HCT116 (cell line): ENCODE results near the gene LPIN1. TPM values are rescaled to one million over a fixed set of nuclear protein-coding genes. Genes with fewer than 3 reads are reported as not detected.

Experiments used
- ATAC-seq: fragments of 200-7000 bp; cut with Tn5 transposase; 2 replicates; pipeline ENCODE4 v1.9.1; 2020; ENCODE audit warnings: mild to moderate bottlenecking, moderate library complexity
- BruUV-seq: library from RNA; stranded (reverse); fragments of 400-500 nt; replicated peaks from 2 replicates; lab custom pipeline; 2021; lab: Mats Ljungman, UMichigan
- CTCF ChIA-PET: fragments of 300-600 bp; sonication (Branson Sonifier 250); formaldehyde crosslinking; loops from one replicate; lab custom pipeline; 2021; ENCODE audit warnings: antibody characterized with exemption; lab: Charles Lee
- POLR2A ChIA-PET: fragments of 300-600, 350-600 bp; sonication (Branson Sonifier 250); formaldehyde crosslinking; loops from one replicate; lab custom pipeline; 2021; ENCODE audit warnings: antibody characterized with exemption; lab: Charles Lee
- RAD21 ChIA-PET, 2 experiments: fragments of 300-600 bp; sonication (Branson Sonifier 250); formaldehyde crosslinking; loops; one replicate each; lab custom pipeline; 2023; ENCODE audit warnings: low total read pairs in 2 of 2; ENCODE audit not compliant: uncharacterized antibody in 2 of 2, unreplicated experiment in 2 of 2, low non-redundant PET in 1 of 2; lab: Charles Lee
- DNase-seq: peaks from one replicate; pipeline ENCODE4 v3.0.0-alpha.2; 2010; ENCODE audit warnings: low read depth, low spot score
- H2AFZ ChIP-seq: fragments of 200-600 bp; shearing (Covaris generic), sonication (generic); 2 replicates; pipeline ENCODE4 v1.6.1; 2017; ENCODE audit warnings: low read depth, mixed run types, mixed read lengths, antibody characterized with exemption, low read length; ENCODE audit not compliant: poor library complexity, severe bottlenecking
- H3K27ac ChIP-seq: 2 replicates; pipeline ENCODE4 v1.5.1; 2012; ENCODE audit warnings: low read depth, low read length
- H3K27me3 ChIP-seq: fragments of 200-600 bp; sonication (generic); 2 replicates; pipeline ENCODE4 v1.6.1; 2016; ENCODE audit warnings: mixed run types, low read length, mixed read lengths; ENCODE audit not compliant: insufficient read depth
- H3K36me3 ChIP-seq, 2 experiments: fragments of 200-500 bp in 1 of 2; fragments of 200-600 bp in 1 of 2; sonication (Bioruptor generic) in 1 of 2; sonication (generic) in 1 of 2; 2 replicates each; pipeline versions ENCODE4 v1.5.1 to v1.6.1; 2014 to 2016; ENCODE audit warnings: low read length in 2 of 2, inconsistent platforms in 1 of 2, mixed read lengths in 1 of 2, mixed run types in 1 of 2; ENCODE audit not compliant: insufficient read depth in 2 of 2, control insufficient read depth in 1 of 2
- H3K4me1 ChIP-seq, 2 experiments: fragments of 200-600 bp in 1 of 2; sonication (generic) in 1 of 2; 2 replicates each; pipeline versions ENCODE4 v1.5.1 to v1.6.1; 2012 to 2017; ENCODE audit warnings: low read length in 2 of 2, inconsistent platforms in 1 of 2, mild to moderate bottlenecking in 1 of 2, mixed read lengths in 1 of 2, mixed run types in 1 of 2, moderate library complexity in 1 of 2; ENCODE audit not compliant: insufficient read depth in 2 of 2, control insufficient read depth in 1 of 2
- H3K4me2 ChIP-seq: fragments of 200-600 bp; sonication (generic); 2 replicates; pipeline ENCODE4 v1.6.1; 2017; ENCODE audit warnings: mixed run types, low read length, mixed read lengths
- H3K4me3 ChIP-seq, 2 experiments: fragments of 200-600 bp in 1 of 2; sonication (generic) in 1 of 2; replicated peaks in 1 of 2; 2 replicates each; pipeline ENCODE4 v1.5.1; 2011 to 2016; ENCODE audit warnings: low read length in 2 of 2, control low read depth in 1 of 2, low read depth in 1 of 2, mild to moderate bottlenecking in 1 of 2, mixed read lengths in 1 of 2, mixed run types in 1 of 2
- H3K79me2 ChIP-seq: fragments of 200-600 bp; sonication (generic); 2 replicates; pipeline ENCODE4 v1.6.1; 2017; ENCODE audit warnings: mild to moderate bottlenecking, mixed run types, low read length, moderate library complexity, mixed read lengths; ENCODE audit not compliant: insufficient read depth
- H3K9ac ChIP-seq: fragments of 200-600 bp; sonication (generic); 2 replicates; pipeline ENCODE4 v1.6.1; 2016; ENCODE audit warnings: low read length, mixed read lengths
- H3K9me2 ChIP-seq: fragments of 200-600 bp; sonication (generic), shearing (Covaris generic); 2 replicates; pipeline ENCODE4 v1.6.1; 2017; ENCODE audit warnings: mixed run types, mild to moderate bottlenecking, moderate library complexity; ENCODE audit not compliant: insufficient read depth
- H3K9me3 ChIP-seq, 2 experiments: fragments of 200-500 bp in 1 of 2; fragments of 200-600 bp in 1 of 2; sonication (Bioruptor generic) in 1 of 2; sonication (generic) in 1 of 2; 2 replicates each; pipeline ENCODE4 v1.6.1; 2014 to 2017; ENCODE audit warnings: low read length in 2 of 2, mixed read lengths in 2 of 2, inconsistent platforms in 1 of 2, low read depth in 1 of 2, mild to moderate bottlenecking in 1 of 2, mixed run types in 1 of 2, moderate library complexity in 1 of 2; ENCODE audit not compliant: control insufficient read depth in 1 of 2, insufficient read depth in 1 of 2
- H4K20me1 ChIP-seq: fragments of 200-600 bp; sonication (generic), shearing (Covaris generic); 2 replicates; pipeline ENCODE4 v1.6.1; 2017; ENCODE audit warnings: mixed run types, mild to moderate bottlenecking, moderate library complexity; ENCODE audit not compliant: insufficient read depth
- CBX3 ChIP-seq: IDR thresholded peaks from 2 replicates; pipeline ENCODE4 v1.6.1; 2012; ENCODE audit warnings: low read depth
- CEBPB ChIP-seq: IDR thresholded peaks from 2 replicates; pipeline ENCODE4 v1.6.1; 2012; ENCODE audit warnings: low read depth
- EGR1 ChIP-seq: IDR thresholded peaks from 2 replicates; pipeline ENCODE4 v1.6.1; 2012; ENCODE audit warnings: low read depth
- ELF1 ChIP-seq: IDR thresholded peaks from 2 replicates; pipeline ENCODE4 v1.6.1; 2012; ENCODE audit warnings: low read depth, borderline replicate concordance
- EZH2 ChIP-seq: fragments of 200-600 bp; sonication (generic); IDR thresholded peaks from 2 replicates; pipeline ENCODE4 v1.6.1; 2017; ENCODE audit warnings: antibody characterized with exemption, mixed run types
- FOSL1 ChIP-seq: IDR thresholded peaks from 2 replicates; pipeline ENCODE4 v1.6.1; 2012; ENCODE audit warnings: low read depth
- JUND ChIP-seq: IDR thresholded peaks from 2 replicates; pipeline ENCODE4 v1.6.1; 2012
- POLR2AphosphoS5 ChIP-seq: IDR thresholded peaks from 2 replicates; pipeline ENCODE4 v1.6.1; 2011; ENCODE audit warnings: mild to moderate bottlenecking, low read depth, low read length, moderate library complexity
- RAD21 ChIP-seq: IDR thresholded peaks from 2 replicates; pipeline ENCODE4 v1.6.1; 2012; ENCODE audit warnings: low read depth, mild to moderate bottlenecking
- SP1 ChIP-seq: IDR thresholded peaks from 2 replicates; pipeline ENCODE4 v1.6.1; 2012; ENCODE audit warnings: low read depth
- SRF ChIP-seq: IDR thresholded peaks from 2 replicates; pipeline ENCODE4 v1.6.1; 2012; ENCODE audit warnings: low read depth
- ZFX ChIP-seq: fragments of 450-650 bp; IDR thresholded peaks from 2 replicates; pipeline ENCODE4 v1.6.1; 2017
- intact Hi-C: fragments of 100-400 bp; cut with micrococcal nuclease; formaldehyde crosslinking; loops from 2 replicates; pipeline ENCODE4 v1.10.0; 2022
- total RNA-seq: library from RNA; stranded (reverse); gene quantifications from one replicate; pipeline ENCODE4 v1.2.1, GENCODE V29; 2021; ENCODE audit not compliant: unreplicated experiment
- TF ChIP-seq, protein P1 (sequence below), 3 experiments: fragments of 200-600 bp in 1 of 3; sonication (generic) in 1 of 3; IDR thresholded peaks in 2 of 3; conservative IDR thresholded peaks in 1 of 3; 2 replicates each; pipeline ENCODE4 v1.5.1; 2012 to 2017; ENCODE audit warnings: low read depth in 2 of 3, low read length in 2 of 3, antibody characterized with exemption in 1 of 3, borderline replicate concordance in 1 of 3, control low read depth in 1 of 3, mild to moderate bottlenecking in 1 of 3, mixed read lengths in 1 of 3, mixed run types in 1 of 3, moderate library complexity in 1 of 3; ENCODE audit not compliant: insufficient read depth in 1 of 3

Gene LPIN1
- total RNA-seq, 1 experiment from 2014 or later: 16.7 TPM

DNA sequence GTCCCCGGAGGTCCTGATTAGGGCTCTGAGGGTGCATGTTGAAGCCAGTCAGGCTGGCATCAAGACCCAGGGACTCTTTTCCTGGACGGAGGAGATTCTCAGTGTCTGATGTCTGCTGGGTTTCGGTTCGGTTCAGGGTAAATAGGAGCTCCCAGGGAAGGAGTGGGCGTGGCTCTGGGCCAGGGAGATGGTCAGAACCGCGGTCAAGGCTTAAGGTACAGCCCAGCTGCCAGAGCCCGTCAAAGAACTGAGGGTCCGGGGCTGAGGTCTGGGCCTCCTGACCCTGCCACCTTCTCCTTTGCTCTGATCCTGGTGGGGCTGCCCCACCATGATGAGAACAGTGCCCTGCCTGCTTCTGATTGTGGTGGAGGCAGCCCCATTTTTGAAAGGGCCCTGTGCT is 39.8 kb downstream of the LPIN1 start:
- intact Hi-C loops: no loop called here
- H3K9me2 ChIP-seq: no peaks in the 10 kb centered on the region
- no peak overlapping the region for H3K9ac ChIP-seq
- H3K9me3 ChIP-seq: 0 out of 4 replicates have a peak, but pooled peaks cover 0 to 3% of the 10 kb centered on the region in 2 experiments
- no peak for DNase-seq
- H2AFZ ChIP-seq: no peak overlapping the region
- H4K20me1 ChIP-seq: no peaks in the 10 kb centered on the region
- no peaks in the 10 kb centered on the region for H3K4me1 ChIP-seq
- no peaks in the 10 kb centered on the region for H3K79me2 ChIP-seq
- no peak overlapping the region for H3K27ac ChIP-seq
- no peaks in the 10 kb centered on the region for H3K36me3 ChIP-seq
- no peak overlapping the region for H3K4me3 ChIP-seq
- ChIA-PET CTCF (interaction anchor here (1.9 kb wide), 1 partner anchor 45 kb away, joined by 4 read pairs; no protein-coding TSS in a partner anchor), POLR2A (no interaction called here), RAD21 (no interaction called here)
- H3K27me3 ChIP-seq: no peaks in the 10 kb centered on the region
- ATAC-seq: no peak
- TF ChIP-seq ELF1 (no peak), JUND (no peak), RAD21 (no peak), CEBPB (no peak), POLR2AphosphoS5 (no peak), CBX3 (no peak), SRF (no peak), ZFX (no peak)
- TF ChIP-seq, protein P1, sequence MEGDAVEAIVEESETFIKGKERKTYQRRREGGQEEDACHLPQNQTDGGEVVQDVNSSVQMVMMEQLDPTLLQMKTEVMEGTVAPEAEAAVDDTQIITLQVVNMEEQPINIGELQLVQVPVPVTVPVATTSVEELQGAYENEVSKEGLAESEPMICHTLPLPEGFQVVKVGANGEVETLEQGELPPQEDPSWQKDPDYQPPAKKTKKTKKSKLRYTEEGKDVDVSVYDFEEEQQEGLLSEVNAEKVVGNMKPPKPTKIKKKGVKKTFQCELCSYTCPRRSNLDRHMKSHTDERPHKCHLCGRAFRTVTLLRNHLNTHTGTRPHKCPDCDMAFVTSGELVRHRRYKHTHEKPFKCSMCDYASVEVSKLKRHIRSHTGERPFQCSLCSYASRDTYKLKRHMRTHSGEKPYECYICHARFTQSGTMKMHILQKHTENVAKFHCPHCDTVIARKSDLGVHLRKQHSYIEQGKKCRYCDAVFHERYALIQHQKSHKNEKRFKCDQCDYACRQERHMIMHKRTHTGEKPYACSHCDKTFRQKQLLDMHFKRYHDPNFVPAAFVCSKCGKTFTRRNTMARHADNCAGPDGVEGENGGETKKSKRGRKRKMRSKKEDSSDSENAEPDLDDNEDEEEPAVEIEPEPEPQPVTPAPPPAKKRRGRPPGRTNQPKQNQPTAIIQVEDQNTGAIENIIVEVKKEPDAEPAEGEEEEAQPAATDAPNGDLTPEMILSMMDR (IDR thresholded peaks at IDR 0.05 in 2 of 3, conservative IDR thresholded peaks at IDR 0.05 in 1 of 3; ENCODE audit: borderline replicate concordance in 1 of 3, insufficient read depth in 1 of 3, low read depth in 2 of 3, low read length in 2 of 3): no peak
- BruUV-seq: no TSS peak
- H3K4me2 ChIP-seq: no peak overlapping the region

DNA sequence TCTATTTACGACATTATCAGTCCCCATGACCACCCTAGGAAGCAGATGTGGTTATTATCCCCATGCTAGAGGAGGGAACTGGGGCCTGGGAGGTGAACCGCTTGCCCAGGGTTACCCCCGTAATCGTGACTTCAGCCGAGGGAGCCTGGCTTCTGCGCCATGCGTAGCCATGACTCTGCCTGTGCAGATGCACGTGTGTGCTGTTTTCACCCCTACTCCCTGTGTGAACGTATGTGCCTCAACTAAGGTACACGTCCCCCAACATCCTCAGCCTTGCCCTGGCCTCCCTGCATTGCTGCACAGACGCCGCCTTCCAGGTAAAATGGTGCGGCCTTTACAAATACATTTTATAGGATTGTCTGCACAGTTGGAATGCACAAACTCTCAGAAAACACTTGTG is 40.2 kb downstream of the LPIN1 start:
- intact Hi-C loops: no loop called here
- H3K9me3 ChIP-seq: 0 out of 4 replicates have a peak, but pooled peaks cover 0 to 3% of the 10 kb centered on the region in 2 experiments
- no TSS peak for BruUV-seq
- CTCF ChIA-PET: no interaction called here
- no peaks in the 10 kb centered on the region for H4K20me1 ChIP-seq
- DNase-seq (no peak), ATAC-seq (no peak)
- no peaks in the 10 kb centered on the region for H3K9me2 ChIP-seq
- POLR2A ChIA-PET: no interaction called here
- H3K36me3 ChIP-seq: no peaks in the 10 kb centered on the region
- no peaks in the 10 kb centered on the region for H3K79me2 ChIP-seq
- H3K4me1 ChIP-seq: no peaks in the 10 kb centered on the region
- no peaks in the 10 kb centered on the region for H3K27me3 ChIP-seq
- no peak overlapping the region for H3K4me2 ChIP-seq
- H3K27ac ChIP-seq: no peak overlapping the region
- H2AFZ ChIP-seq: no peak overlapping the region
- no peak overlapping the region for H3K9ac ChIP-seq
- H3K4me3 ChIP-seq: no peak overlapping the region
- RAD21 ChIA-PET: no interaction called here
- TF ChIP-seq EZH2 (no peak), ZFX (no peak), CEBPB (no peak), SP1 (no peak), EGR1 (no peak), JUND (no peak), FOSL1 (no peak)
